Subcutaneous abdominal adipose tissue (tissue), 5 donors: ENCODE measurements around the gene NBPF11.
"Not testable (repeated sequence)": the region's sequence is repeated elsewhere in the genome, so short reads cannot be mapped to it uniquely, and the experiment has no call there.

Source experiments
- H3K27ac ChIP-seq: one replicate; pipeline ENCODE4 v1.7.0; 2013; ENCODE audit warnings: low read depth, mild to moderate bottlenecking, inconsistent platforms, low read length, moderate library complexity
- H3K27me3 ChIP-seq, 5 donors: one replicate each; pipeline ENCODE4 v1.7.0; 2013; ENCODE audit warnings: low read length in 5 of 5, inconsistent platforms in 1 of 5; ENCODE audit not compliant: control insufficient read depth in 5 of 5, insufficient read depth in 4 of 5
- H3K36me3 ChIP-seq, 5 donors: one replicate each; pipeline ENCODE4 v1.7.0; 2013; ENCODE audit warnings: low read length in 5 of 5; ENCODE audit not compliant: control insufficient read depth in 5 of 5, insufficient read depth in 5 of 5
- H3K4me1 ChIP-seq, 5 donors: one replicate each; pipeline ENCODE4 v1.7.0; 2013; ENCODE audit warnings: low read length in 5 of 5, mild to moderate bottlenecking in 3 of 5, moderate library complexity in 1 of 5; ENCODE audit not compliant: control insufficient read depth in 5 of 5, insufficient read depth in 5 of 5
- H3K4me3 ChIP-seq, 5 donors: one replicate each; pipeline ENCODE4 v1.7.0; 2013; ENCODE audit warnings: low read length in 5 of 5, low read depth in 1 of 5
- H3K9ac ChIP-seq, 5 donors: one replicate each; pipeline ENCODE4 v1.7.0; 2013; ENCODE audit warnings: low read length in 5 of 5, mild to moderate bottlenecking in 4 of 5, moderate library complexity in 3 of 5
- H3K9me3 ChIP-seq, 5 donors: one replicate each; pipeline ENCODE4 v1.7.0; 2013; ENCODE audit warnings: low read length in 5 of 5; ENCODE audit not compliant: control insufficient read depth in 5 of 5
- donor health status: healthy.
- donor health status: healthy.
- donor health status: healthy.
- donor health status: healthy.
- donor health status: healthy.

NBPF11 gene

DNA sequence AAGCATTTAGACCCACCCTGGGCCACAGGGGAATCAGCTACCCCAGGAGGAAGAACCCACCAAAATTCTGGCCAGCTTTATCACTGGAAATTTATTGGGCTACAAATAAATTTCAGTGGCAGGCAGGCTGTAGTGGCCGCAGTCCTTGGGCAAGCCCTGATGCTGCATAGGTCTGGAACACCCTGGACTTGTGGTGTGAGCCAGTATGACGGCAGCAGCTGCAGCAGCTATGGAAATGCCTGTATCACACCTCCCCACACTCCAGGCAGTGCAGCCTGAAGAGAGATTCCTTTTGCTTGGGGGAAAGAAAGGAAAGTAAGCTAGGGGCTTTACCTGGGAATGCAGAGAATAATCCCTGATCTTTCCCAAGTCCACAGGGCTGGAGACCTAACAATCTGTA, 56.3 kb downstream of the NBPF11 start:
- H3K27ac ChIP-seq, H3K36me3 ChIP-seq, H3K27me3 ChIP-seq: not testable (repeated sequence)

DNA sequence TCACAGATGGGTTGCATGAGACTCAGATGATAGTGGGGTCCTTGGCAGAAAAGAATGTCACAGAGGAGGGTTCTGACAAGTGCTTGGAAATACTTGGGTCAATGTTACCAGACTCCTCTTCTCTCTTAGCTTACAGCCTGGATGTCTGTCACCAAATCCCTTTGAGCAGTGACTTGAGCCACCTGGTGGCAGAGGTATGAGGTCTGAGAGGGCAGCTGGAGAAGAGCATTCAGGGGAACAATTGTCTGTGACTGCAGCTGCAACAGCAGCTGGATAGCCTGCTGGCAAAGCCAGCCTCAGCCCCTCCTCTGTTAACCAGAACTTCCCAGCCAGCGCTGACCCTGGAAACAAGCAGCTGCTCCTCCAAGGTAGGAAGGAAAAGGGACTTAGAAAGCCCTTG, 65.9 kb downstream of the NBPF11 start:
- H3K9me3 ChIP-seq, H3K36me3 ChIP-seq, H3K9ac ChIP-seq, H3K27me3 ChIP-seq, H3K4me3 ChIP-seq, H3K27ac ChIP-seq, H3K4me1 ChIP-seq: not testable (repeated sequence)

More for the DNA sequence above, 56.3 kb downstream of the NBPF11 start:
- not testable (repeated sequence) for H3K4me3 ChIP-seq, H3K9ac ChIP-seq, H3K9me3 ChIP-seq, H3K4me1 ChIP-seq

GRCh38 chr1:148081205-148081604, 70.9 kb downstream of the NBPF11 start:
- H3K4me1 ChIP-seq, H3K27ac ChIP-seq, H3K36me3 ChIP-seq, H3K27me3 ChIP-seq, H3K9me3 ChIP-seq, H3K9ac ChIP-seq, H3K4me3 ChIP-seq: not testable (repeated sequence)

DNA sequence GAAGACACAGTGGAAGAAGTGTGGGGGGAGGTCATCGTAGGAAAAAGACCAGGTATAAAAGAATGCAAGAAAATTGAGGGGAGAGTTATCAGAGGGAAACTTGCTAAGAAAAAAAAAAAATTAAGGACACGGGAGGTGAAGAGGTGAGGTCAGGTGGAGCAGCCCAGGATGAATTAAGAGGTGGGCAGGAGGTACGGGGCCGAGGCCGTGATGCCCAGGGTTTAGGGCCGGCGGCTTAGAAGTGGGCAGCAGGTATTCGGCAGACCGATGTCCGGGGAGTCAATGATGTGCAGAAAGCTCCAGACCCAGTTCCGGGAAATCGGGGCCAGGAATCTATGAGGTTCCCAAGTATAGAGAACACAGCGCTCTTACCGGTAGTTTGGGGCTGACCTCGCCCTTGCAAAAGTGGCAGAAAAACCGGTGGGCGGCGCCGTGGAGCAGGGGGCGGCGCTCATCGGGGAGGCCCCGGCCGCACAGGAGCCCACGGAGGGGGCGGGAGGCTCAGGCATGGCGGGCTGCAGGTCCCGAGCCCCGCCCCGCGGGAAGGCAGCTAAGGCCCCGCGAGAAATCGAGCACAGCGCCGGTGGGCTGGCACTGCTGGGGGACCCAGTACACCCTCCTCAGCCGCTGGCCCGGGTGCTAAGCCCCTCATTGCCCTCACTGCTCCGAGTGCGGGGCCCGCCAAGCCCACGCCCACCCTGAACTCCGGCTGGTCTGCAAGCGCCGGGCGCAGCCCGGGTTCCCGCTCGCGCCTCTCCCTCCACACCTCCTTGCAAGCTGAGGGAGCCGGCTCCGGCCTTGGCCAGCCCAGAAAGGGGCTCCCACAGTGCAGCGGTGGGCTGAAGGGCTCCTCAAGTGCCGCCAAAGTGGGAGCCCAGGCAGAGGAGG, 73.2 kb downstream of the NBPF11 start:
- H3K9me3 ChIP-seq, H3K36me3 ChIP-seq, H3K27me3 ChIP-seq, H3K9ac ChIP-seq, H3K27ac ChIP-seq, H3K4me1 ChIP-seq, H3K4me3 ChIP-seq: not testable (repeated sequence)

GRCh38 chr1:148078090-148078489, 74.0 kb downstream of the NBPF11 start:
- H3K27me3 ChIP-seq, H3K27ac ChIP-seq, H3K4me3 ChIP-seq, H3K4me1 ChIP-seq, H3K9me3 ChIP-seq, H3K9ac ChIP-seq, H3K36me3 ChIP-seq: not testable (repeated sequence)

- H3K27ac ChIP-seq, H3K4me1 ChIP-seq, H3K9ac ChIP-seq, H3K27me3 ChIP-seq, H3K9me3 ChIP-seq, H3K4me3 ChIP-seq, H3K36me3 ChIP-seq: not testable (repeated sequence)
Observed at GRCh38 chr1:148077458-148077857, 74.6 kb downstream of the NBPF11 start.

GRCh38 chr1:148073392-148073791, 78.7 kb downstream of the NBPF11 start:
- not testable (repeated sequence) for H3K4me1 ChIP-seq, H3K36me3 ChIP-seq, H3K9ac ChIP-seq, H3K27me3 ChIP-seq, H3K9me3 ChIP-seq, H3K27ac ChIP-seq, H3K4me3 ChIP-seq

GRCh38 chr1:148068606-148069005, 83.5 kb downstream of the NBPF11 start:
- H3K36me3 ChIP-seq, H3K4me1 ChIP-seq, H3K9ac ChIP-seq, H3K4me3 ChIP-seq, H3K27ac ChIP-seq, H3K9me3 ChIP-seq, H3K27me3 ChIP-seq: not testable (repeated sequence)

DNA sequence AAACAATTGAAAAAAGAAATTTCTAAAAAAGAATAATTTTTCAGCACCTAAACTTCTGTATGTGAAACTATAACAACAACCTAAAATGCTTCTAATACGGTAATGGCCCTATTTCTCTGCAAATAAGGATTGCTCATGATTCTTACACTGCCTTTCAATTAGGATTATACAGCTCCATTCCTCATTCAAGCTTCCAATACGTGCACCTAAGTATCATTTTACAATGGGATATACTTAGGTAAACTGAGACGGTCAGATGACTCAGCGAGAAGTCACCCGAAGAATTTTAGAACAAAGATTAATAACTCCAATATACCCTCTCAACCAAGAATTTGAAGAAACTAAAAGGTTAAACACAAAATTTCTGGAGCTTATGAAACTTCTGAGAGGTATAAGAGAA, 83.9 kb downstream of the NBPF11 start:
- not testable (repeated sequence) for H3K27ac ChIP-seq, H3K27me3 ChIP-seq

DNA sequence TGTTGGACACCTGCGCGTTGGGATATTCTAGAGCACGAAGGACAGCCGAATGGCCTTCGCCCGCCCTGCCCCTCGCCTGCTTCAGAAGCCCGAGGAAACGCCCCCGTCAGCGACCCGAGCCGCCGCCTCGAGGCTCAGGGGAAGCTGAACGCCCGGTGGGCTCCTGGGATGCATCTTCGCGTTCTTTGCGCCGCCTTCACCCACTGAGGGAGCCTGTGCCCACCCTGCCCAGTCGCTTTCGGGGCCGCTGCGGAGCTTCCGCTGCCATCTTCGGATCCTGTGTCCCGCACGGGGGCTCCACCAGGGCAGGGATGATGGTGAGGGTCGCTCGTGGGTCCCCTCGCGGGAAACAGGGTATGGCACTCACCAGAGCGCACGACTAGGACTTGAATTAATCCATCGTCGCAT, 91.8 kb downstream of the NBPF11 start:
- H3K9ac ChIP-seq, H3K27me3 ChIP-seq, H3K27ac ChIP-seq, H3K36me3 ChIP-seq, H3K4me1 ChIP-seq, H3K9me3 ChIP-seq: not testable (repeated sequence)
- H3K4me3 ChIP-seq, result peak overlapping the region in 3 of 5 donors; percentile 27 to 50 (median 29)

More for the DNA sequence above, 83.9 kb downstream of the NBPF11 start:
- H3K9me3 ChIP-seq, H3K36me3 ChIP-seq, H3K9ac ChIP-seq, H3K4me3 ChIP-seq, H3K4me1 ChIP-seq: not testable (repeated sequence)

DNA sequence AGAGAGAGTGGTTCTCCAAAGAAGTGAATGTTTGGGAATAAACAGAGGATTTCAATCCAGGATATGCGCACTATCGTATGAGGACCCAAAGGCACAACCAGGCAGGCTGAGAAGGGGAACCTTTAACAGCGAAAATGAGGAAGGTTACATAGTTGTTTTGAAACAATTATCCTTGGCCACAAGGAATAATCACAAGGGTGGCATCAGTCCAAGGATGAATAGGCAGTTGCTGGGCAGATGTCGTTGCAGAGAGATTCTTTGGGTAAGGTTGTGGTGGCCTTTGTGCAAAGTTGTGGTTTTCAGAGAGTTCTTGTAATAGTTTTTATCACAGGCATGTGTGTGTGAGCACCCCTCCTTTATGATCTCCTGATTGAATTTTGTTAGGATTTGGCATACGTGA, 94.7 kb downstream of the NBPF11 start:
- not testable (repeated sequence) for H3K4me3 ChIP-seq, H3K9me3 ChIP-seq, H3K4me1 ChIP-seq, H3K9ac ChIP-seq, H3K27me3 ChIP-seq, H3K36me3 ChIP-seq, H3K27ac ChIP-seq
